Prostate gland (tissue), 2 donors: ENCODE measurements around the gene WNT3.

Source experiments
- CTCF ChIP-seq, 4 experiments: fragments of 200-600 bp in 2 of 4; fragments of 450-650 bp in 2 of 4; sonication (generic) in 2 of 4; IDR thresholded peaks; 1 replicate in 3 of 4; 2 replicates in 1 of 4; pipeline ENCODE4 v1.5.1; 2016 to 2019; ENCODE audit warnings: antibody characterized with exemption in 4 of 4, mild to moderate bottlenecking in 2 of 4, moderate library complexity in 2 of 4
- POLR2A ChIP-seq: fragments of 450-650 bp; IDR thresholded peaks from one replicate; pipeline ENCODE4 v1.6.1; 2016; ENCODE audit warnings: antibody characterized with exemption, mild to moderate bottlenecking
- POLR2AphosphoS5 ChIP-seq: sonication (generic); formaldehyde crosslinking; IDR thresholded peaks from one replicate; pipeline ENCODE4 v1.6.1; 2017; ENCODE audit warnings: antibody characterized with exemption

DNA sequence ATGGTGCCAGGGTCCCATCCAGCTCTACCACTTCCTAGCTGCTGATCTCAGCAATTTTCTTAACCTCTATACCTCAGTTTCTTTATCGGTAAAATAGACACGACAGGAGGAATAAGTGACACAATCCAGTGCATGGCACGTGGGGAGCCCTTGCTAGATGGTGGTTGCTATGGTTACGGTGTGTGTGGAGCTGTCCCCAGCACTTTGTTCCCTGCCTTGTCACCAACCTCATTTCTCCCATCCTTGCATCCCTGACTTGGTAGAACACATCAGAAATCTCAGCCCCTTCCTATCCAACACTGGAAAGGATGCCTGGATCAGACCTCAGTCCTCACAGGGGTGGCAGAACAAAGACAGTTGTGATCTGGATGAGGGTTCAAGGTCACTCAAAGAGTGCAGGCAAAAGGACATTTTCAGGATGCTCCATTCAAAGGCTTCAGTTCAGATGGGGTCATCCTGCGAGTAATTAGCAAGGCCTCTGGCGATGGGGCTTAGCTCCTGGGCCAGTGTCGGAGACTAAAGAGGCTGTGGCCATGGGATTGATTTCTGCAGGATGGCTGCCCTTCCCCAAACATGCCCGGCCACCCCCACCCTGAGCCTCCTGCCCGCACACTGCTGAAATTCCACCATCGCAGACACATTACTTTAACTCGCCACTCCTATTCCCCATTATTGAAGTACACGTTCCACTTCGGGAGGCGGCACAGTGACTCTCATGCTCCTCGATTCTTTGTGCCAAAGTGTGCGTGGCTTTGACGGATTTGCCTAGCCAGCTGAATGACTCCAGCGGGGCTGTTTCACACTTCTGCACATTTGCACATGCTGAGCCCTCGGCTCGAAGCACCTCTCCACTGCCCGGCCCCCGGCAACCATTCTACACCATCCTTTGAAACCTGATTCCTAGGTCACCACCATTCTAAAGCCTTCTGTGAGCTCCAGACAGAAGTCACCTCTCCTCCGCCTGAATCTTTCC, 40.3 kb downstream of the WNT3 start:
- TF ChIP-seq POLR2A (no peak), CTCF (IDR thresholded peaks at IDR 0.05) (no peak), POLR2AphosphoS5 (no peak)
